Caco-2 (cell line): Measurements from ENCODE around the gene FBXW9. TPM values are rescaled to one million over a fixed set of nuclear protein-coding genes. Genes with fewer than 3 reads are reported as not detected.

Experiments used
- BruUV-seq: library from RNA; stranded (reverse); fragments of 400-500 nt; replicated peaks from 2 replicates; lab custom pipeline; 2021; lab: Mats Ljungman, UMichigan
- CTCF ChIA-PET: fragments of 300-600 bp; sonication (Branson Sonifier 250); formaldehyde crosslinking; loops from one replicate; lab custom pipeline; 2022; ENCODE audit warnings: antibody characterized with exemption; lab: Charles Lee
- POLR2A ChIA-PET: fragments of 300-600 bp; sonication (Branson Sonifier 250); formaldehyde crosslinking; loops from one replicate; lab custom pipeline; 2022; ENCODE audit warnings: antibody characterized with exemption; lab: Charles Lee
- DNase-seq, 2 experiments: peaks; one replicate each; pipeline versions ENCODE4 v3.0.0 to v3.0.0-alpha.2; 2020 to 2022
- H3K27me3 ChIP-seq: replicated peaks from 2 replicates; pipeline ENCODE4 v1.6.0; 2011; ENCODE audit warnings: low read length; ENCODE audit not compliant: control insufficient read depth, insufficient read depth
- H3K36me3 ChIP-seq: 2 replicates; pipeline ENCODE4 v1.5.1; 2011; ENCODE audit warnings: low read length; ENCODE audit not compliant: control insufficient read depth, insufficient read depth
- H3K4me1 ChIP-seq: fragments of 250-450 bp; sonication (Bioruptor Pico); 2 replicates; pipeline ENCODE4 v1.5.1; 2020; ENCODE audit warnings: mild to moderate bottlenecking
- H3K4me3 ChIP-seq: 2 replicates; pipeline ENCODE4 v1.5.1; 2011; ENCODE audit warnings: low read depth, mild to moderate bottlenecking, control low read depth, low read length
- H3K9me3 ChIP-seq: fragments of 250-450 bp; sonication (Bioruptor Pico); 2 replicates; pipeline ENCODE4 v1.5.1; 2020; ENCODE audit warnings: mild to moderate bottlenecking, moderate library complexity
- H3K27ac Mint-ChIP-seq: one replicate; pipeline ENCODE4 v1.8.0; 2022; ENCODE audit warnings: mixed read lengths; ENCODE audit not compliant: unreplicated experiment
- H3K27me3 Mint-ChIP-seq: one replicate; pipeline ENCODE4 v1.8.0; 2022; ENCODE audit warnings: mixed read lengths; ENCODE audit not compliant: insufficient read depth, unreplicated experiment
- H3K36me3 Mint-ChIP-seq: one replicate; pipeline ENCODE4 v1.8.0; 2022; ENCODE audit warnings: mild to moderate bottlenecking, mixed read lengths; ENCODE audit not compliant: insufficient read depth, unreplicated experiment
- H3K4me1 Mint-ChIP-seq: one replicate; pipeline ENCODE4 v1.8.0; 2022; ENCODE audit warnings: low read depth, mixed read lengths; ENCODE audit not compliant: unreplicated experiment
- H3K4me3 Mint-ChIP-seq: one replicate; pipeline ENCODE4 v1.8.0; 2022; ENCODE audit warnings: mild to moderate bottlenecking, moderate library complexity, mixed read lengths; ENCODE audit not compliant: unreplicated experiment
- H3K9me3 Mint-ChIP-seq: one replicate; pipeline ENCODE4 v1.8.0; 2022; ENCODE audit warnings: mixed read lengths; ENCODE audit not compliant: unreplicated experiment
- intact Hi-C: fragments of 100-400 bp; cut with micrococcal nuclease; formaldehyde crosslinking; loops from one replicate; pipeline ENCODE4 v1.10.0; 2022; ENCODE audit not compliant: unreplicated experiment
- total RNA-seq: library from RNA; stranded (reverse); gene quantifications from 2 replicates; pipeline ENCODE4 v1.2.3, GENCODE V29; 2022
- TF ChIP-seq, protein P1 (sequence below), 2 experiments: fragments of 200-600 bp in 1 of 2; IDR thresholded peaks; 1 replicate in 1 of 2; 2 replicates in 1 of 2; pipeline versions ENCODE4 v1.5.1 to v1.8.0; 2011 to 2022; ENCODE audit warnings: antibody characterized with exemption in 1 of 2, control low read depth in 1 of 2, inconsistent platforms in 1 of 2, low read depth in 1 of 2, low read length in 1 of 2, mild to moderate bottlenecking in 1 of 2, moderate library complexity in 1 of 2; ENCODE audit not compliant: insufficient read depth in 1 of 2, severe bottlenecking in 1 of 2, unreplicated experiment in 1 of 2

The FBXW9 gene
- total RNA-seq, 1 experiment from 2014 or later = 8.3 TPM

DNA sequence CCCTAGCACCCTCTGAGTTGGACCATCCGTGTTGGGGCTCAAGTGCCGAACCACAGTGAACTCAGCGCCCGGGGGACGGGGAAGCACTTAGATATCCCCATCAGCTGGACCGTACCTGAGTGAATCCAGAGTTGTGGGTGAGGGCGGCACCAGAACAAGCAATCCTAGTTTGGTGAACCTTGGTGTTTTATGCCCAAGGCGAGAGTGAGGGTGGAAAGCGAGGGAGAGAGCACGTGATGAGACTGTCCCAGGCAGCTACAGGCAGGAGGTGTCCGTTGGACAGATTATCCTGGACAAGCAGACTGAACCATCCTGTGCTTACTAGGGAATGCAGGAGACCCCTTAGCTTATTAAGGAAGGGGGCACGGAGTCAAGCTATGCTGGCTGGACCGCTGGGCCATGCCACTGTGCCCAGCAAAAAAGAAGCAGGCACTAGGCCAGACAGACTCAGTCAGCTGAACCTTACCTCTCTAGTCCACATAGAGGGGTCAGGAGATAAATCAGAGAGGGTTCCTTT lies 41.5 kb upstream of the FBXW9 start:
- no peaks in the 10 kb centered on the region for H3K27me3 Mint-ChIP-seq
- H3K36me3 Mint-ChIP-seq = peaks cover 39% of the 10 kb centered on the region
- no peak for DNase-seq
- H3K9me3 Mint-ChIP-seq = no peaks in the 10 kb centered on the region
- TF ChIP-seq, protein P1, sequence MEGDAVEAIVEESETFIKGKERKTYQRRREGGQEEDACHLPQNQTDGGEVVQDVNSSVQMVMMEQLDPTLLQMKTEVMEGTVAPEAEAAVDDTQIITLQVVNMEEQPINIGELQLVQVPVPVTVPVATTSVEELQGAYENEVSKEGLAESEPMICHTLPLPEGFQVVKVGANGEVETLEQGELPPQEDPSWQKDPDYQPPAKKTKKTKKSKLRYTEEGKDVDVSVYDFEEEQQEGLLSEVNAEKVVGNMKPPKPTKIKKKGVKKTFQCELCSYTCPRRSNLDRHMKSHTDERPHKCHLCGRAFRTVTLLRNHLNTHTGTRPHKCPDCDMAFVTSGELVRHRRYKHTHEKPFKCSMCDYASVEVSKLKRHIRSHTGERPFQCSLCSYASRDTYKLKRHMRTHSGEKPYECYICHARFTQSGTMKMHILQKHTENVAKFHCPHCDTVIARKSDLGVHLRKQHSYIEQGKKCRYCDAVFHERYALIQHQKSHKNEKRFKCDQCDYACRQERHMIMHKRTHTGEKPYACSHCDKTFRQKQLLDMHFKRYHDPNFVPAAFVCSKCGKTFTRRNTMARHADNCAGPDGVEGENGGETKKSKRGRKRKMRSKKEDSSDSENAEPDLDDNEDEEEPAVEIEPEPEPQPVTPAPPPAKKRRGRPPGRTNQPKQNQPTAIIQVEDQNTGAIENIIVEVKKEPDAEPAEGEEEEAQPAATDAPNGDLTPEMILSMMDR (IDR thresholded peaks at IDR 0.05; ENCODE audit: insufficient read depth in 1 of 2, low read depth in 1 of 2, low read length in 1 of 2, severe bottlenecking in 1 of 2, unreplicated experiment in 1 of 2) = no peak
- CTCF ChIA-PET = interaction anchor here (1.8 kb wide), 1 partner anchor 21 kb away, joined by 4 read pairs; no protein-coding TSS in a partner anchor
- intact Hi-C loops = no loop called here
- H3K27ac Mint-ChIP-seq = peak overlapping the region; percentile 99
- Histone ChIP-seq H3K9me3 (no peaks in the 10 kb centered on the region), H3K4me1 (peaks cover 15% of the 10 kb centered on the region), H3K4me3 (peak overlapping the region; percentile 86), H3K27me3 (no peaks in the 10 kb centered on the region), H3K36me3 (no peaks in the 10 kb centered on the region; the same call in 1 of the 2 replicates)
- peak overlapping the region; percentile 96 for H3K4me3 Mint-ChIP-seq
- H3K4me1 Mint-ChIP-seq = peaks cover 12% of the 10 kb centered on the region
- BruUV-seq = no TSS peak
- POLR2A ChIA-PET = interaction anchor here (1.2 kb wide), 1 partner anchor 51 kb away, joined by 3 read pairs; no protein-coding TSS in a partner anchor

DNA sequence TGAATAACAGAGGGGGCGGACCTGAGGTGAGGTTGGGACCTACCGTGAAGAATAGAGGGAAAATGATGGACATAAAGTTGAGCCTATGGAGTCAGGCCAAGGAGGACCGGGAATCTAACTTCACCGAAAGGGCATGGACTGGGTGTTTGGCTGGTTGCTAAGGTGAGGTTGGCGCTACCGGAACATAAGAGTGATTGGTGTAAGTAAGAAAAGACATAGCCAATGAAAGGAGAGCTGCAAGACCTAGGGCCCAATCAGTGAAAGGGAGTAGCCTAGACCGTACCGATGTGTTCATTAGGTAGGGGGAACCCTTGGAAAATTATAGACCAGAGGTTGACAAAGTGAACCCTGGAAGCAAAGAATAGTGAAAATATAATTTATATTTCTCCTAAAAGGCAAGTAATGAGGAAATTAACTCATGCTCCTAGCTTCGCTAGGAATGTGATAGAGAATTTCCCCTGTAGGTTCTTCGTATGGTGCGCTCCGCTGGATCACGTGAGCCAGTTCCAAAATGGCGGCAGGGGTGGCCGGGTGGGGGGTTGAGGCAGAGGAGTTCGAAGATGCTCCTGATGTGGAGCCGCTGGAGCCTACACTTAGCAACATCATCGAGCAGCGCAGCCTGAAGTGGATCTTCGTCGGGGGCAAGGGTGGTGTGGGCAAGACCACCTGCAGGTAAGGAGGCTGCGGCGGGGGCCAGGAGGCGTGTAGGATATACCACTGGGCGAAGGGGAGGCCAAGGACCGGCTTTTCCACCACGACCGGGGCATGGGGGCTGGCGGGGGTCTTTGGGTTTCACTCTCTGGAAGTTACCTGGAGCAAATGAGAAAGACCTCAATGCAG lies 40.8 kb upstream of the FBXW9 start, which contains the start of gene GET3:
Gene GET3 (plus strand): TSS at position 503 of the 840 bp plus-strand sequence. CDS start 9 bp downstream, at position 512.
- H3K36me3 Mint-ChIP-seq = peaks cover 42% of the 10 kb centered on the region
- H3K36me3 ChIP-seq = no peaks in the 10 kb centered on the region; the same call in 1 of the 2 replicates
- H3K27me3 ChIP-seq = no peaks in the 10 kb centered on the region
- intact Hi-C loops = no loop called here
- H3K27me3 Mint-ChIP-seq = no peaks in the 10 kb centered on the region
- H3K9me3 Mint-ChIP-seq = no peaks in the 10 kb centered on the region
- peak within 1 kb of the TSS; percentile 96 for H3K4me3 Mint-ChIP-seq
- ChIA-PET CTCF (interaction anchor here (0.7 to 1.8 kb wide), 7 partner anchors 19 to 126 kb away, joined by 3 to 6 read pairs (median 4); partner anchors contain the start of genes ZNF490 and ZNF791), POLR2A (interaction anchor here (0.6 to 1.2 kb wide), 7 partner anchors 14 to 69 kb away, joined by 3 to 8 read pairs (median 3); partner anchors contain the start of gene RNASEH2A)
- H3K9me3 ChIP-seq = no peaks in the 10 kb centered on the region
- H3K27ac Mint-ChIP-seq = peak within 1 kb of the TSS; percentile 99
- DNase-seq = peak; percentile 96 to 99
- H3K4me1 ChIP-seq = peaks cover 17% of the 10 kb centered on the region
- H3K4me3 ChIP-seq = peak within 1 kb of the TSS; percentile 86
- peaks cover 16% of the 10 kb centered on the region for H3K4me1 Mint-ChIP-seq
- TSS peak; percentile 61 for BruUV-seq
- TF ChIP-seq, protein P1 (IDR thresholded peaks at IDR 0.05; ENCODE audit: insufficient read depth in 1 of 2, low read depth in 1 of 2, low read length in 1 of 2, severe bottlenecking in 1 of 2, unreplicated experiment in 1 of 2) = no peak
